Mucosa of stomach (tissue), 1 donor: ENCODE measurements around the gene NALCN.

Source experiments
- H3K27me3 ChIP-seq: one replicate; pipeline ENCODE4 v1.7.0; 2013; ENCODE audit warnings: mild to moderate bottlenecking, low read length; ENCODE audit not compliant: control insufficient read depth, insufficient read depth
- H3K36me3 ChIP-seq: one replicate; pipeline ENCODE4 v1.7.0; 2013; ENCODE audit warnings: low read length; ENCODE audit not compliant: control insufficient read depth, insufficient read depth
- H3K4me1 ChIP-seq: one replicate; pipeline ENCODE4 v1.7.0; 2013; ENCODE audit warnings: mild to moderate bottlenecking, low read length; ENCODE audit not compliant: control insufficient read depth, insufficient read depth
- H3K4me3 ChIP-seq: one replicate; pipeline ENCODE4 v1.7.0; 2013; ENCODE audit warnings: low read length
- H3K9ac ChIP-seq: one replicate; pipeline ENCODE4 v1.7.0; 2013; ENCODE audit warnings: mild to moderate bottlenecking, low read length, moderate library complexity
- H3K9me3 ChIP-seq: one replicate; pipeline ENCODE4 v1.7.0; 2013; ENCODE audit warnings: mild to moderate bottlenecking, low read length, moderate library complexity; ENCODE audit not compliant: control insufficient read depth
- donor health status: Pancreatic carcinoma.

Gene NALCN

DNA sequence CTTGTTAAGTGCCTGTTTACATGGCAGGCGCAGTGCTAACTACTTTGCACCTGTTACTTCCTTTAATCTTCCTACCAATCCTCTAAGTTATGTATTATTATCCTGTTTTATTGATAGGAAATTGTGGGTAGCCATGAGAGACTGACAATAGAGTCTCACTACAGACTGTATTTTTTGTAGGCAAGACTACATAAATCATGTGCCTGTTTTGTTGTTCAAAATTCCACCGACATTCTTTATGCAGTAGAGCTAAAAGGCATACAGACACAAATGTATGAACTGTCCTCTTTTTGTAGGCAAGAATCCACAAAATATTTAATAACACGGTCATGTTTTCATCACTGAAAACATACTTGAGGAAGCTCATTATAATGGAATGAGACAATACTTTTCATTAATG is 205.5 kb downstream of the NALCN start:
- no peak overlapping the region for H3K4me3 ChIP-seq
- no peaks in the 10 kb centered on the region for H3K9me3 ChIP-seq
- no peaks in the 10 kb centered on the region for H3K36me3 ChIP-seq
- no peaks in the 10 kb centered on the region for H3K4me1 ChIP-seq
- no peaks in the 10 kb centered on the region for H3K27me3 ChIP-seq
- no peak overlapping the region for H3K9ac ChIP-seq

- H3K9ac ChIP-seq = no peak overlapping the region
- no peaks in the 10 kb centered on the region for H3K27me3 ChIP-seq
- no peaks in the 10 kb centered on the region for H3K4me1 ChIP-seq
- no peaks in the 10 kb centered on the region for H3K36me3 ChIP-seq
- H3K9me3 ChIP-seq = no peaks in the 10 kb centered on the region
- no peak overlapping the region for H3K4me3 ChIP-seq
Observed at GRCh38 chr13:101209206-101209893, 207.0 kb downstream of the NALCN start.

GRCh38 chr13:101205408-101205807 is 210.9 kb downstream of the NALCN start:
- Histone ChIP-seq H3K4me1 (no peaks in the 10 kb centered on the region), H3K27me3 (no peaks in the 10 kb centered on the region), H3K9me3 (no peaks in the 10 kb centered on the region), H3K4me3 (no peak overlapping the region), H3K36me3 (no peaks in the 10 kb centered on the region), H3K9ac (no peak overlapping the region)

GRCh38 chr13:101204270-101205020 is 211.9 kb downstream of the NALCN start:
- Histone ChIP-seq H3K27me3 (no peaks in the 10 kb centered on the region), H3K4me3 (no peak overlapping the region), H3K36me3 (no peaks in the 10 kb centered on the region), H3K9me3 (no peaks in the 10 kb centered on the region), H3K4me1 (no peaks in the 10 kb centered on the region), H3K9ac (no peak overlapping the region)

GRCh38 chr13:101202590-101202989 is 213.7 kb downstream of the NALCN start:
- no peak overlapping the region for H3K9ac ChIP-seq
- no peaks in the 10 kb centered on the region for H3K36me3 ChIP-seq
- no peaks in the 10 kb centered on the region for H3K4me1 ChIP-seq
- no peaks in the 10 kb centered on the region for H3K27me3 ChIP-seq
- H3K4me3 ChIP-seq = no peak overlapping the region
- H3K9me3 ChIP-seq = no peaks in the 10 kb centered on the region

DNA sequence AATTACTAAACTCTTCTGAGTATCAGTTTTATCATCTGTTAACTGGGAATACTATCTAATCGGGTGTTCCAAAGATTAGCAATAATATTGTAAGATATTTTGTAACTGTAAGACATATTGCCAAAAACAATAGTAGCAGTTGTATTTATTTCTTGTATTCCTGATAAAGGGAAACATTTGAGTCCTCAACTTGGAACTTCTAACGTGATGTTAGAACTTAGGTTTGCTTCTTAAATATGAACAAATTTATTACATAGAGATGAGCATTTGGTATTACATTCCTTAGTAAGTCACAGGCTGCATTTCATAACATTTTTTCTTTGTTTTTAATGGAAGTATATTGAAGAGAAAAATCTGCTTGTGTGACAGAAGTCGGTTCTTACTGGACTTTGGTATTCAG is 225.3 kb downstream of the NALCN start:
- no peaks in the 10 kb centered on the region for H3K9me3 ChIP-seq
- H3K4me1 ChIP-seq = no peaks in the 10 kb centered on the region
- H3K36me3 ChIP-seq = no peaks in the 10 kb centered on the region
- H3K9ac ChIP-seq = no peak overlapping the region
- no peaks in the 10 kb centered on the region for H3K27me3 ChIP-seq
- no peak overlapping the region for H3K4me3 ChIP-seq

- H3K4me3 ChIP-seq = no peak overlapping the region
- H3K36me3 ChIP-seq = no peaks in the 10 kb centered on the region
- no peaks in the 10 kb centered on the region for H3K9me3 ChIP-seq
- no peak overlapping the region for H3K9ac ChIP-seq
- H3K27me3 ChIP-seq = no peaks in the 10 kb centered on the region
- no peaks in the 10 kb centered on the region for H3K4me1 ChIP-seq
Observed at GRCh38 chr13:101190337-101190736, 226.0 kb downstream of the NALCN start.

DNA sequence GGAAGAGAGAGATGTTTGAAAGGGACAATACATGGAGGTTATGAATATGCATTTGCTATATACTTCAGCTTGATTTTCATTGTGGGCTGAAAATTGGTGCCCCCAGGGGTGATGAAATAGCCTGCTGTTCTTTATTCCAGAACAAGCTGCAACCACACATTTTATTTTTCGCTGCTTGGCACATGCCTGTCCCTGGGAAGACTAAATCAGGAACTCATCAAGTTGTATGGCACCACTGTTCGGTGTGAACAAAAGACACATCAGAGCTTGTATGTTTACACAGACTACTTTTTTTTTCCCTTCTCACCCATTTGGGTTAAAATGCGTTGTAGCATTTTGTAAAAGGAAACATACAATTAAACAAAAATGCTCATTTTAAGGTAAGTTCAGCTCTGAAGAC is 230.7 kb downstream of the NALCN start:
- H3K27me3 ChIP-seq = no peaks in the 10 kb centered on the region
- no peaks in the 10 kb centered on the region for H3K36me3 ChIP-seq
- H3K4me3 ChIP-seq = no peak overlapping the region
- H3K4me1 ChIP-seq = no peaks in the 10 kb centered on the region
- H3K9ac ChIP-seq = no peak overlapping the region
- H3K9me3 ChIP-seq = no peaks in the 10 kb centered on the region

- Histone ChIP-seq H3K9ac (no peak overlapping the region), H3K4me3 (no peak overlapping the region), H3K27me3 (no peaks in the 10 kb centered on the region), H3K9me3 (no peaks in the 10 kb centered on the region), H3K4me1 (no peaks in the 10 kb centered on the region), H3K36me3 (no peaks in the 10 kb centered on the region)
Observed at GRCh38 chr13:101181076-101181685, 235.1 kb downstream of the NALCN start.

GRCh38 chr13:101179021-101179420 is 237.3 kb downstream of the NALCN start:
- Histone ChIP-seq H3K9me3 (no peaks in the 10 kb centered on the region), H3K36me3 (no peaks in the 10 kb centered on the region)

DNA sequence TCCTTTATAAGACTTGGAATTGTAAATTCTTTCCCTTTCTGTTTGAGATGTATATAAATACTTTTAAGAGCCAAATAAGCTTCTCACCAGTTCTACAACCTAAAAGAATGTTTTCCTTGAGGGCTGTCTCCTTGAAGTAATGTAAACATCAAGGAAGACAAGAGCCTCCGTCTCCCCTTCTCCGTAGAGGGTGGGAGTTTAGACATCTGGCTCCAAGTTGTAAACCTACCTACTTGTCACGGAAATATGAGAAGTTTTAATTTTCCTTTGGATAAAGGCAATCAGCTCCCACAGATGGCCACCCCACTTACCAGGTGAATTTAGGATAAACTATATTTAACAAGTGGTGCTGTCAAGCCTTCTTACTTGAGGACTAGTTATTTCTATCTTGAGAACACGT is 237.9 kb downstream of the NALCN start:
- Histone ChIP-seq H3K9me3 (no peaks in the 10 kb centered on the region), H3K9ac (no peak overlapping the region), H3K4me1 (no peaks in the 10 kb centered on the region), H3K4me3 (no peak overlapping the region), H3K27me3 (no peaks in the 10 kb centered on the region), H3K36me3 (no peaks in the 10 kb centered on the region)

More at GRCh38 chr13:101179021-101179420, 237.3 kb downstream of the NALCN start:
- H3K27me3 ChIP-seq = no peaks in the 10 kb centered on the region
- no peak overlapping the region for H3K4me3 ChIP-seq
- H3K4me1 ChIP-seq = no peaks in the 10 kb centered on the region
- H3K9ac ChIP-seq = no peak overlapping the region

GRCh38 chr13:101170306-101170705 is 246.0 kb downstream of the NALCN start:
- Histone ChIP-seq H3K9ac (no peak overlapping the region), H3K4me1 (no peaks in the 10 kb centered on the region), H3K27me3 (no peaks in the 10 kb centered on the region), H3K9me3 (no peaks in the 10 kb centered on the region), H3K4me3 (no peak overlapping the region), H3K36me3 (no peaks in the 10 kb centered on the region)
